ENCODE results near the gene RASGRF1. TPM values are rescaled to one million over a fixed set of nuclear protein-coding genes. Genes with fewer than 3 reads are reported as not detected.
"Not testable (repeated sequence)": the region's sequence is repeated elsewhere in the genome, so short reads cannot be mapped to it uniquely, and the experiment has no call there.

The RASGRF1 gene
- not detected for total RNA-seq

GRCh38 chr15:79090487-79091203, at the start of gene RASGRF1:
Gene RASGRF1 (minus strand): TSS chr15:79090780. CDS start chr15:79090498, 282 bp downstream.
- no peak for ATAC-seq
- DNase-seq (ENCODE audit: low spot score): peak; percentile 27

GRCh38 chr15:79136434-79137046, 46.0 kb upstream of the RASGRF1 start:
- ATAC-seq: no peak
- DNase-seq (ENCODE audit: low spot score): no peak

DNA sequence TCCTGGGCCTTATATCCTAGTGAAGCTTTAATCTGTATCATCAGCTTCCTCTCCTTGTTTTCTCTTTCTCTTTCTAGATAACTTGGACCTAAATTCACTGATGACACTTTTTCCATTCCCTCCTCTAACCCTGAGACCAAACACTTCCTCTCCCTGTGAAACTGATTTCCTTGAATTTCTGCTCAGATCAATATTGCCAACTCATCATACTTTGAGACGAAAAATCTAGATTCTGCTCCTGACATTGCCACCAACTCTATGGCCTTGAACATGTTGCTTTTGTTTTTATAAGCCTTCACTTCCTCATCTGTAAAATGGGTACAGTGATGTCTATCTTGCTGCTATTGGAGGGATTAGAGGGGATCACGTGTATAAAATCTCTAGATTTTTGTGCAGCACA, 42.7 kb upstream of the RASGRF1 start:
- ATAC-seq (no peak), DNase-seq (ENCODE audit: low spot score) (no peak)

DNA sequence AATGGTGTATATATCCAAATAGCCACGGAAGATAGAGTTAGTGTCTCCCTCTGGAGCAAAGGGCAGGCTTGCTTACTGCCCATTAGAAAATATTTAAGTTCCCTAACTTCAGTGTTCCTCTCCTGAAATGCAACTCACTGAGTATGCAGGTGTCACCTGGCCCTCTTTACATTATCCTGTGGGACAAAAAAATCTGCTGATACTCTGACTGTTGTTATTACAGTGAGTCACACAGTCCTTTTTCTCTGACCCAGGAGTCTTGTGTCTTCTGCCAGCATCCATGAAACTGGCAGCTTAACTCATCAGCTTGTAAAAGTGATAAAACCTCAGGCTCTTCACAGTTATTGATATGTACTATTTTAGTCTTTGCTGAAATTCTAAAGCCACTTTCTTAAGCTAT, 42.2 kb upstream of the RASGRF1 start:
- DNase-seq (ENCODE audit: low spot score) (no peak), ATAC-seq (no peak)

DNA sequence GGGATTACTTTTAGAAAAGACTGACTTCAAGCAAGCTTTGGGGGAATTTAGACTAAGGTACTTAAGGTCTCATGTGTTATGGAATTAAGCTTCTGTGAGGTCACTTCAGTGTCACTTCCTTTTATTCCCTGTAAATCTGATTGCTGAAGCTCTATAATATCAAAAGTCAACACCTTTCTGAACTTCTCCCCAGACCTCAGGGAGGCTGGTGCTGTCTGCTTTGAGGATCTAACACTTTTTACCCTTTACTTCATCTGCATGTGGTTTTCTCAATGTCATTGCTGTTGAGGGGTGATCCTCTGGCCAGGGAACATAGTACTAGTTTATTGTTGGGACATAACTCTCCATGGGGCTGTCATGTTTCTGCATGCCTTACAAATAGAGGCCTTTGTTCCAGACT, 41.8 kb upstream of the RASGRF1 start:
- DNase-seq (ENCODE audit: low spot score) (no peak), ATAC-seq (no peak)

DNA sequence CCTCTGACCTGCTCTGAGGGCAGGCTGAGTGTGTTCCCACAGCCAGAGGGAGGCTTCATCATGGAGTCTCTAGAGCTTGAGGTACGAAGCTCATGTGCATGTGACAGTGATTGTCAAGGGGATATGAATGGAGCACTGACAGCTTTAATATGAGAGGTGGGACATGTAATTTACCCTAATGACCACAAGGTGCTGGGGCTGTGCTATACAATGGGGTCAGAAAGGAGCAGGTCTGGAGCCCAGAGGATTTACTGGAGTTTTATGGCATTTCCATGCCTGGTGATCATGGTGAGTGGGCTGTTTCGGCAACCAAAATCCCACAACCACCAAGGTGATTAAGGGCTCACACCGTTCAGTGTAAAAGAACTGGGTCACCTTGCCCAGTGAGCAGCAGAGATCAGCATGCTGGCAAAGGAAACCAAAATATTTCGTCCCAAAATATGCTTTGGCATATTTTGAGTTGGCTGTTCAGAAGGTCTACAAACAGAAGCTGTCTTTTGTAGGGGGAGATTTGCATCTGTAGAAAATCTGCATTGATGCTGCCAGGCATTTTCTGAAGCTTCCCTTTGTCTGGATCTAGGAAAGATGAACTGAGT, 40.1 kb upstream of the RASGRF1 start:
- DNase-seq (ENCODE audit: low spot score) (no peak), ATAC-seq (no peak)

DNA sequence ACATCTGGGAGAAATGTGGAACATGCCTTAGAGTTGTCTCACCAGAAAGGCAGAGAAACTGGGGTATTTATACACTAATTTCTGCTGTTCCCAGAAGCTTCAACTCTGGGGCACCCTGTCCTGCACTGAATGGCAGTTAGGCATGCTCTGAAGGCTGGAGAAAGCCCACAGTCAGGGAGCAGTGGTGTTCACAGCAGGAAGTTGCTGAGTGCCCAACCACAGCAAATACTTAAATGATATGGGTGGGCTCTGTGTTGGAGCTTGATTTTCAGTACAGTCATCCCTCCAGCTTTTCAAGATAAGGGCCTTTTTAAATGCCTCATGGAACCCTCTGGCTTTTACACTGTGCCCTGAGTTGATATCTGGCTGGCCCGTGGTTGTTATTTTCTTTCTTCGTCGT, 38.7 kb upstream of the RASGRF1 start:
- DNase-seq (ENCODE audit: low spot score) (no peak), ATAC-seq (no peak)

GRCh38 chr15:79128556-79128955, 38.0 kb upstream of the RASGRF1 start:
- ATAC-seq (no peak), DNase-seq (ENCODE audit: low spot score) (no peak)

- no peak for DNase-seq (ENCODE audit: low spot score)
- ATAC-seq: no peak
These were observed 33.8 kb upstream of the RASGRF1 start for GRCh38 chr15:79124388-79124787.

GRCh38 chr15:79122991-79123390, 32.4 kb upstream of the RASGRF1 start:
- ATAC-seq (no peak), DNase-seq (ENCODE audit: low spot score) (no peak)

GRCh38 chr15:79122391-79122790, 31.8 kb upstream of the RASGRF1 start:
- DNase-seq (ENCODE audit: low spot score): no peak
- ATAC-seq: no peak

DNA sequence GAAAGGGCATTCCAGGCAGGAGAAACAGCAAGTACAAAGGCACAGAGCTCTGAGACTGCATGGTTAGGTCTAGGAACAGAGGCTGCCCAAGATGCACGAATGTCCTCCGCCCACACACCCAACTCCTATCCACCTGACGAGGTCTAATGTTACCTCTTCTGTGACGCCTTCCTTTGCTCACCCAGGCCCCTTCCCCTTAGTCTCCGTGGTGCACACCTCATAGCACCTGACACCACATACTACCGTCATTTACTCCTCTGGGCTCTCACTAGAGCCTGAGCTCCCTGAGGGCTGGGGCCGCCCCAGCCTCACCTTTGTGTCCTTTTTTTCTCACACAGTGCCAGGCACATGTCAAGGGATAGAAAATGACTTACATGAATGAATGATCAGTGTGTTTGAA, 31.0 kb upstream of the RASGRF1 start:
- ATAC-seq: no peak
- DNase-seq (ENCODE audit: low spot score): no peak

DNA sequence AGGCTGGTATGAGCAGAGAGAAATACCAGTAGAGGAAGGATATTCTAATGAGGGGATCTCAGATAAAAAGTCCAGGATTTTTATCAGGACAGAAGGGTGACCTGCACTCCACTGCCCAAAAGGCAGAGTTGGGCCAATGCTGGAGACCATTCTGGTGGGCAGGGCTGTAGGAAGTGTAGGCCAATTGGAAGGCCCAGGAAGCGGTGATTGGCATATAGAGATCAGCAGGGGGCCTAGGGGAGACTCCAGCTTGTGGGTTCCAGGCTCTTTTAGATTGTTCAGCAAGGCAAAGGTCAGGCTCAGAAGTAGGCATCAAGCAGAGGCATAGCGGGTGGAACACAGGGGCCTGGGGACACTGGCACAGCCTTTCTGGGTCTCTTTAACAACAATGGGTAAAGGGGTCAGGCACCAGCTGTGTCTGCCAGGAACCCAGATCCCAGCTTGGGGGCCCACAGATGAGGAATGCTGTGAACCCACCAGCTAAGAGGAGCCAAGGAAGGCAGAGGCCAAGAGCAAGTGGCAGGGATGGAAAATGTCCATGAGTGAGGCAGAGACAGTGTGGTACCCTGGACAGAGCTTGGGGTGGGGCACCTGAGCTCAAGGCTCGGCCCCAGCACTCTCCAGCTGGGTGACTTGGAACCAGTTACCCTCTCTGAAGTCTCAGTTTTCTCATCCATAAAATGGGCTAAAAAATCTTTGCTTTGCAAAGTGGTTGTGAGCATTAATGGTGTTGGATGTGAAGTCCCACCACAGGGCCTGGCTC, 27.0 kb upstream of the RASGRF1 start:
- no peak for ATAC-seq
- no peak for DNase-seq (ENCODE audit: low spot score)

DNA sequence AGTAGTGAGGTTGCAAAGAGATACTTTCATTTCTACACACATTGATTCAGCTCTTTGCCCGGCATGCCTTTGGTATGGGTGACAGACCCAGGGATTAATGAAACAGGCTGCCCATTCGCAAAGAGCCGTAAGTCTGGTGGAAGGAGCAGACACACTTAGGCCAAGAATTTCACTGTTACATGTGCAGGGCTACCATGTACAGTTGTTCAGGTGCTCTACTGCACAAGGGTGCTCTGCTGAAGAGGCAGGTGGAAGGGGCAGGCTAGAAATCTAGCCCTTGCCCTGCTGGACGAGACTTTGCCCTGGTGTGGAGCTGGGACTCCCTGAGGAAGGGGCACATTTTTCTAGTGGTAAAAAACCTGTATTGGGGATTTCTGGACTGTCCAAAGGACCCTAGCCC, 26.2 kb upstream of the RASGRF1 start:
- DNase-seq (ENCODE audit: low spot score) (no peak), ATAC-seq (no peak)

DNA sequence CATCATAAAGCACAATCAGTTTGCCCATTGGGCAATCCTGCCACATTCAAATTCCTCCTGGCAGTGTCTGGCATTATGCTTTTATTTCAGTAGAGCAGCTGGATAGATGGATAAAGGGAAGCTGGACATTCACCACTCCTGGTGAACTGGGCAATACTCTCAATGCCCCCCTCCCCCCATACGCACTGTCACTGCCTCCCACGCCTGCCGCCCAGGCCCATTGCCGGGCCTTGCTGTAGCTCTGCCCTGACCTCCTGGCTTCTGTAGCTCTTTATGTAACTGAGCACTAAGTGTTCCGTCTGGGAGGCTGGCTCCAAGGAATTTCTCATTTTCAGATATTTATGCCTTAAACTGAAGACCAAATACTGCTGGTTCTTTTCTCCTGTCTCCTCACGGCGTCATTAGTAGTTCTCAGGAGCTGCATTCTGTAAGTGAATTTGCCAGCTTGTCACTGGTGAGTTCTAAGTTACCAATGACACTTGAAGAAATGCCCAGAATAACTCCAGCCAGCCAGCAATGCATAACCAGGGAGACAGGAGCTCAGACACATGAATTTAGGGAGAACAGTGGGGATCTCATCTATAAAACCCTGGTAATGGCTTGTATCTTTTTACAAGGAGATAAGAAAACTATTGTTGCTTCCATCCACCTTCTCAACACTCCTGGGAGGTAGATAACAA, 25.5 kb upstream of the RASGRF1 start:
- DNase-seq (ENCODE audit: low spot score) (no peak), ATAC-seq (no peak)

- DNase-seq (ENCODE audit: low spot score) (no peak), ATAC-seq (no peak)
These were observed 23.3 kb upstream of the RASGRF1 start for GRCh38 chr15:79113831-79114230.

GRCh38 chr15:79111404-79111803, 20.8 kb upstream of the RASGRF1 start:
- DNase-seq (ENCODE audit: low spot score); ATAC-seq: not testable (repeated sequence)

DNA sequence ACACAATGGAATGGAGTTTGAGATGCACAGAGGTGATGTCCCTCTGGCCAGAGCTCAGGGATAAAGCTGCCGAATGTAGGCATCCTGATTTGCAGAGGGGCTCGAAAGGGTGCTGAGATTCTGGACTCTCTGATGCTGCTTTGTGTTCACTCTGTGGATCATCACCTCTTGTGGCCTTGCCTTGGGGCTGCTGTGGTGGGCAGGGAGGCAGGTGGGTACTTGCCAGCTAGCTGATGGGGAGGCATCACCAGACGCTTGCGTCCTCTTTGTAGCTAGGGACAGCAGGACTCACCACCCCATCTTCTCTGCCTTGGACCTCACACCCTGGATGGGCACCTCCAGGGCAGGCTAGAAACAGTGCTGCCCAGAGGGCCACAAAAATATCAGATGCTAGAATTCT, 14.6 kb upstream of the RASGRF1 start:
- DNase-seq (ENCODE audit: low spot score) (peak; percentile 16), ATAC-seq (no peak)

- DNase-seq (ENCODE audit: low spot score): peak; percentile 6
- ATAC-seq: no peak
These were observed 12.0 kb upstream of the RASGRF1 start for GRCh38 chr15:79102595-79102994.

GRCh38 chr15:79101866-79102581, 11.4 kb upstream of the RASGRF1 start:
- no peak for DNase-seq (ENCODE audit: low spot score)

More at GRCh38 chr15:79101866-79102581, 11.4 kb upstream of the RASGRF1 start:
- ATAC-seq: no peak

Measured in left lobe of liver (tissue), 2 donors.